Right ventricle myocardium superior (tissue), 1 donor: ENCODE data around the gene ZMYM2. TPM values are rescaled to one million over a fixed set of nuclear protein-coding genes. Genes with fewer than 3 reads are reported as not detected.

Experiments used
- ATAC-seq: fragments of 200-7000 bp; cut with Tn5 transposase; one replicate; pipeline ENCODE4 v1.9.1; 2020; ENCODE audit warnings: mild to moderate bottlenecking; ENCODE audit not compliant: poor library complexity
- DNase-seq: peaks from one replicate; pipeline ENCODE4 v3.0.0-alpha.2; 2020
- intact Hi-C: fragments of 100-400 bp; cut with DNase I; formaldehyde crosslinking; loops from one replicate; pipeline ENCODE4 v1.11.2; 2022
- total RNA-seq: library from RNA; stranded (reverse); fragmentation: NEBNext Ultra II Directional; extraction: Animal tissue kit (Norgen Biotek cat#: 25700); gene quantifications from one replicate; pipeline ENCODE4 v1.2.1, GENCODE V29; 2021
- donor health status: DM: no; HTN: yes; CAD: no; lungs with severe emphysema.

ZMYM2 gene
- total RNA-seq, 1 donor from 2014 or later: 48.4 TPM

DNA sequence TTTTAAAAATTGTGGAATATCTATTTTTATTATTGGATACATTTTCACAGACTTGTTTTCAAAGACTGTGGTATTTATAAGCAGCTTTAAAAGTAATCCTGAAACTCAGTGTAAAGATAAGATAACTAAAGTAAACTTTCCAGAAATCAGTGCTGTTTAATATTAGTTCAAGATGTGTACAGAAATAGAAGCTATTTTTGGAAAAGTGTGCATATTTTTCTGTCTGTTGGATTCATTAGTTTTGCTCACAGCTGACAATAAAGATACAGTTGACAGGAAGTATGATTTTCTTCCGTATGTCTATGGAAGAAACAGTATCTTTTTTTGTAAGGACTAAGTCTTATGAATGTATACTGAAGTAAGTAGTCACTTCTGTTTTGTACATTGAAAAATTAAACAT lies 116.4 kb downstream of the ZMYM2 start:
- ATAC-seq: no peak

GRCh38 chr13:20077086-20077485 lies 118.6 kb downstream of the ZMYM2 start:
- ATAC-seq (no peak), DNase-seq (no peak)
- intact Hi-C loops: no loop called here

More for the DNA sequence above, 116.4 kb downstream of the ZMYM2 start:
- no peak for DNase-seq
- intact Hi-C loops: no loop called here

- intact Hi-C loops: no loop called here
- peak; percentile 96 for ATAC-seq
- DNase-seq: no peak
Measured at GRCh38 chr13:20080377-20081164, 122.0 kb downstream of the ZMYM2 start.

DNA sequence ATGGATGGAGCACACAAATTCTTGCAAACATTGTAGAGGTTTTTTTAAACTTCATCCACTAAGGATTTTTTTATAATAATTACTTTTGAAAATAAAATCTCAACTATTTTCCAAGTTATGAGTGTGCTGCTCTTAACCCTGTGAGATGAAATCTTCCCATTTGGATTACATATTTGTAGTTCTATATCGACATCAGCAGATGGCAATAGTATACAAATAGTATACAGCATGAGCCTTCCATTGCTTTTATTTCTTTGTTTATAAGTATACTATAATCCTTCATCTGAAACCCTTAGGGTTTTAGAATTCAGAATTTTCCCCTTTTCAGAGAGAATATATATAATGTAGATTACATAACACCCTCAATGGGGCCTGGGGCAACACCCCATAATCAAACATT lies 131.8 kb downstream of the ZMYM2 start:
- intact Hi-C loops: loop anchor here (10.0 kb wide), 1 partner anchor 74 kb away; the partner anchor contains the start of gene GJA3

DNA sequence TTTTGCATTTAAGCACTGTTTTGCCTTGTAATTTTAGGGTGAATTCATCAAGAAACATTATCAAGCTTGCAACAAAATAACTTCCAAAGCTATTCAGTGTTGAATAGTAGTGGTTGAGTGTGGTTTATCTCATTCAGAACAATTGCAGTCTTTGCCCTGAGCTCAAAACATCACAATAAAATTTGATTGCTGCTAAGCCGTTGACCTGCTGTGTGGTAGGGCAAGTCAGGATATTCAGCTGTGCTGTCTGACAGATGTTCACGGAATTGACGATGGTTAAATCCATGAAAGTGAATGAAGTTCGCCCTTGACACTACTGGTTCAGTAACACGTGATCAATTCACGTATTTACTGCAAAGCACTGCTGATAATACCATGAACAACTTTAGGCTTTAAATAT lies 135.4 kb downstream of the ZMYM2 start:
- no peak for ATAC-seq
- no peak for DNase-seq
- intact Hi-C loops: loop anchor here (10.0 kb wide), 1 partner anchor 71 kb away; the partner anchor contains the start of gene GJA3

More for the DNA sequence above, 131.8 kb downstream of the ZMYM2 start:
- DNase-seq (no peak), ATAC-seq (peak; percentile 57)

GRCh38 chr13:20099319-20099718 lies 140.8 kb downstream of the ZMYM2 start:
- ATAC-seq: no peak
- intact Hi-C loops: loop anchor here (10.0 kb wide), 1 partner anchor 65 kb away; the partner anchor contains the start of gene GJA3
- DNase-seq: no peak

GRCh38 chr13:20101467-20102316 lies 143.2 kb downstream of the ZMYM2 start:
- intact Hi-C loops: no loop called here
- peak; percentile 12 for ATAC-seq

DNA sequence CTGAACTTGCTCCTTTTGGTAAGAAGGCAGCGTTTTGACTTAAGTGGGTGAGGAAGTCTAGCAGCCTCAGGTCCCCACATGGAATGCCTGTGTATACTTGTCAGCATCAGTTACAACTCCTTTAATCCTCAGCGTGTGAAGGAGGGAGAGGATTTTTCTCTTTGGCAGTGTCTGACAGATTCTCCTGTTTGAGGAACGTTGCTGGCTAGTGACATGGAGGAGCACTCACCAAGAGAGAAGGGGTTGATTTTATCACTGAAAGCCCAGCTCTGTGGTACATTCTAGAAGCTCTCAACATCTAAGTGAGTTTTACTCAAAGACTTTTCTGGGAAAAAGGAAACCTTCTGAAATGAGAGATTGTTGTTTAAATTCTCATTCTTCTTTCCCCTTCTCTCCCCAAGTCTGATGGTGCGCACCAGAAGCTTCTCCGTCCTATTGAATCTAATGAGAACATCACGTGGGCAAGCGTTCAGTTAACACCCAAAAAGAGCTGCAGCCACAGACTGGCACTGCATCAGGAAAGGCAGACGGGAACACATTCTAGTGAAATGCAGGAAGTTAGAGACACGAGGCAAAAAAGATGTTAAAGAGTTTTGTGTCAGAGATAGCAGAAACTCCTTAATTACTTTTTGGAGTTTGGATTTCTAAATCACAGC lies 144.1 kb downstream of the ZMYM2 start:
- ATAC-seq: no peak
- DNase-seq: no peak
- intact Hi-C loops: no loop called here

More at GRCh38 chr13:20101467-20102316, 143.2 kb downstream of the ZMYM2 start:
- no peak for DNase-seq

- ATAC-seq: no peak
- DNase-seq: no peak
- intact Hi-C loops: no loop called here
Measured at GRCh38 chr13:20105161-20105689, 146.7 kb downstream of the ZMYM2 start.

DNA sequence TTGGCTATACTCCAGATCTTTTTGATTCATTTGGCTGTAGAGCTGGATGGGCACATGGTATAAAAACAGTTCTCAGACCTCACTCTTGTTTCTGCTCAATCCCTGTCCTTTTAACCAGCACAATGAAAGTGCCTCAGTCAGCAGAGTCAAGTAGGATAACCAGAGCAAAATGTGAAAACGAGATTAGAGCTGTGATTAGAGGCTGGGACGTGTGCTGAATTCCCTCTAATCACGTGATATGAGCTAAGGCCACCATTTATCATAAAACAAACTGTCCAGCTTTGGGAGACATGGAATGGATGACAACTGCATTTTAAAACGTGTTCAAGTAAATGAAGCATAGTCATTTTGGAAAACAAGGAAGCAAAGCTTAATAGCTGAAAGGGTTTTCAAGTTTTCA lies 148.2 kb downstream of the ZMYM2 start:
- ATAC-seq (no peak), DNase-seq (no peak)
- intact Hi-C loops: no loop called here

- ATAC-seq (no peak), DNase-seq (no peak)
- intact Hi-C loops: no loop called here
Measured at GRCh38 chr13:20109037-20109436, 150.5 kb downstream of the ZMYM2 start.

- DNase-seq: no peak
- no peak for ATAC-seq
- intact Hi-C loops: no loop called here
Measured at GRCh38 chr13:20114066-20114610, 155.6 kb downstream of the ZMYM2 start.

- no peak for ATAC-seq
- intact Hi-C loops: no loop called here
- DNase-seq: no peak
Measured at GRCh38 chr13:20116213-20116612, 157.7 kb downstream of the ZMYM2 start.

DNA sequence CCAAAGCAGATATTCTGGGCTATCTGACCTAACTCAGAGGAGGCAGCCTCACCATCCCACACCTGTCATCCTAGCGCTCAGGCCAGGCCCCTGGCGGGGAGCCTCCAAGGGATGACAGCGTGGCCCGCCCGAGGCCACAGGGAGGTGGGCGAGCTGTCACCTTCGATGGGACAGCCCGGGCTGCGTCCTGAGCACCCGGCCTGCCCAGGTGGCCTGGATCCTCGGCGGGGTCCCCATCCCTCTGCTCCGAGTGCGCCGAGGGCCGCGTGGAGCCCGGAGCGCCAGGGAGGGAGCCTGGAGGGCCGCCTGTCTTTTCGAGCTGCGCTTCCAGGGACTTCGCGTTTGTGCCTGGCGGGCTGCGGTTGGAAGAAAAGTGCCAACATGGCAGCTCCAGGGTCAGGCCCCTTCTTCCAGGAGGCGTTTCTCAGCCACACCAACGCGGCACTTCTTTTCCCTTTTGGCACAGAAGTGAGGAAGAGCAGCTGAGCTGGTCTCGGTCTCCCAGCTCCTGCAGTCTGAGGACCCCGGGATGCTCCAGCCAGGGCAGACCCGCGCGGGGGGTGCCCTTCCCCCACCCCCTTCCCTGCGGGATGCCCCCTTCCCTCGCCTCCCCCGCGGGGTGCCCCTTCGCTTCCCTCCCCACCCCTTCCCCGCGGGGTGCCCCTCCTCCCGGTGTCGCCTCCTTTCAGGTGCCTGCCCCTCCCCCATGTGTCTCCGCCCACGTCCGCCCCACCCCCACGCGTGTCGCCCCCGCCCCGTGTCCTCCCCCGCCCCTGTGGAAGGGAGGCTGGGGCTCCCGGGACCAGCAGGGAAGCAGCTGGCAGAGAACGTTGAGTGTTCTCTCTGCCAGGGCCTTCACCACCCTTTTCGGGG lies 160.0 kb downstream of the ZMYM2 start:
- DNase-seq (peak; percentile 62), ATAC-seq (peak; percentile 86)
- intact Hi-C loops: no loop called here

DNA sequence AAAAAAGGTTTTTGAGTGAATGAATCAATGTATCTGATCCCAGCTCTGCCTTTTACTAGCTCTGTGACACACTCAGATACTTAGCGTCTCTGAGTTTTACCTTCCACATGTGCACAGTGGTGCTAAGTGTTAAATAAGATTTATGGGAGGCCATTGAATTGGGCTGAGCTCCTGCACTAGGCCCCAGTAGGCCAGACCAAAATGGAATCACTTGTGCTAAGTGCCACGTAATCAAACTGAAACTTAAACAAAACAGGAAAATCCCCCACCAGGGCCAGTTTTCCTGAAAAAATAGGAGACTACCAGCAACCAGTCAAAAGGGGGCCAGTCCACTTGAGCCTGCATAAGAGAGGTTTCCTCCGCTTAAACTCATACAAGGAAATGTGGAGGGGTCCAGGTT lies 161.4 kb downstream of the ZMYM2 start:
- ATAC-seq (no peak), DNase-seq (no peak)
- intact Hi-C loops: no loop called here

- no peak for DNase-seq
- intact Hi-C loops: no loop called here
- no peak for ATAC-seq
Measured at GRCh38 chr13:20121159-20121525, 162.6 kb downstream of the ZMYM2 start.

DNA sequence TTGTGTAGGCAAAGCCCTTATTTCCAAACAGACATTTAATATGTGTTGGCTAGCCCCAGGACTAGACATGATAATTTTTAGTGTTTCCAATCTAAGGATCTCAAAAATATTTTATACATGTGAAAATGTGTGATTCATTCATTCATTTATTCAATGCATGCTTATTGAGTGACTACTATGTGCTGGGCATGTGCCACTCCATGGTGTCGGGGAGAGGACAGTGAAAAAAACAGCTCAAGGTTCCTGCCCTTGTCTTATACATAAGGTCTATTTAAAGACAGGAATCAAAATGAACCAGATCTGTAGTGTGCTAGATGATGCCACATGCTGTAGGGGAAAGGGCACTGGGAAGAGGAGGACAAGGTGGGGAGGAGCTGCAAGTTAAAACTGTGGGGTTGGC lies 165.8 kb downstream of the ZMYM2 start:
- DNase-seq: no peak
- no peak for ATAC-seq

More for the DNA sequence above, 165.8 kb downstream of the ZMYM2 start:
- intact Hi-C loops: no loop called here
